Measurements from ENCODE around the gene RNF44.

RNF44 gene

GRCh38 chr5:176534640-176535039, 2.6 kb downstream of the RNF44 start:
- DNase-seq = no peak

DNA sequence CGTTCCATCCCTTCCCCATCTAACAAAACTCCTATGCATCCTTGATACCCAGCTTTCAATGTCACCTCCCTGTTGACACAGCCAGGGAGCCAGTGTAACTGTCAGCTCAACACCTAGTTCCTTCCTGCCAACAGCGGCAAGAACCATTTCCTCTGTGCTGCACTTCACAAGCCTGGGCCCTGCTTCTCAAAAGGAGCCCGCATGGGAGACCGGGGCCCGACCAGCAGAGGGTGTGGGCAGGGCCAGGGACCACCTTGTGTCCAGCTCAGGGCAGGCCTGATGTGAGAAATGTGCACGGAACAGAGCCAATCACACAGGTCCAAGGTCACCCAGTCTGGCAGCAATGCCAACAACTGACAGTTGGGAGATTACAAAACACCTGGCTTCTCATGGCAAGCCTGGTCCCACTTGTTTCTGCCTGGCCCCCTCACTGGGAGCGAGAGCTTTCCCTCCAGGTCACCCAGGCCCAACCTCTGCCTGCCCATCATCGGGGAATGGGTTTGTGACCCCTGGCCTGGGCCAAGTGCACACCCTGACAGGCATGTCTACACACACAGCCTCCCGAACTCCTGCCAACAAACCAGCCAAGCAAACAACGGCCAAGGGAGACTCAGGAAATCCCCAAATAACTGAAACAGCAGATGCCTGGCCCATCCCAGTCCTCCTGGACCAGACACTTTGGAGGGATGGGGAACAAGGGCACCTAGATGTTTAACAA, 3.1 kb downstream of the RNF44 start:
- peak; percentile 71 for DNase-seq

- DNase-seq = peak; percentile 81
These were observed 3.8 kb downstream of the RNF44 start for GRCh38 chr5:176533390-176533789.

DNA sequence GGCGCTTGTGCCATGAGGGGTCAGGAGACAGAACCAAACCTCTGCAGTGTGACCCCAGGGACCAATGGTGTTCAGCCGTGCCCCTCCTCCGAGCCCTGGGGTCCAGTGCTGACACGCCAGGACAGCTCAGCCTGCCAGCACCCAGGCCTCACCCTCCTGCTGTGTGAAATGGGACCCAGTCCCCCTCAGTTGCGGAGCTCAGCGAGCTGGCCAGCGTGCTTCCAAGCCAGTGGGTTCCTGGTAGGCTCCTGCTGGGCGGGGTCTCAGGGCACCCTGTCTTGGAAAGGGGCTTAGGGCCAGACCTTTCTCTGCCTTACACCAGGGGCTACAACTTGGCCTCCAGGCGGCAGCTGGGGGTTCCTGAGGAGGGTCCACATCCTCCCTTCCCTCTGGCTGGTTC, 4.4 kb downstream of the RNF44 start:
- DNase-seq = no peak

DNA sequence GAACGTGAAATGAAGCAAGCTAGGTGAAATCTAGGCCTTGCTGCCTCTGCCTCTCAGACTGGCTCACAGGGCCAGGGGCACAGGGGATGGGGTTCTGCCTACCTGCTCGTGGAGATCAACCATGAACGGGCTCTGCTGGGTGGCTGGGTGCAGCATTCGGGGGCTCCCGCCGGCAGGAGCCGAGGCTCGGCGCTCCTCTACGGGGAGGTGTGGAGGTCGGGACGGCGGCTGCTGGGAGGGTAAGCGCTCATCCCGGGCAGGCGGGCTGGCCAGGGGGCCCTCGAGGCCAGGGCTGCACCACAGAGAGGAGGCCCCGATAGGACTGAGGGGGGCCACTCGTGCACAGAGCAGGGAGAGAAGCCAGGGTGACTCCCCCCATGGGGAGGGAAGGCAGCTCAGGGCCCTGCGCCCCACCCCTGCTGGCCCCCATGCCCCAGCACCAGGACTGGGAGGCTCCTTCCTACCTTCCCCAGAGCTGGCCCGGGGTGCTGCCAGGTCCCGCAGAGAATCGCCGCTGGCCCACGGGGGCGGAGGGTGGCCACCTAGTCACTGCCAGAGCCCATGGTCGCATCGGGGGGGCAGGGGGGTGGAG, 5.2 kb downstream of the RNF44 start:
- DNase-seq = no peak

DNA sequence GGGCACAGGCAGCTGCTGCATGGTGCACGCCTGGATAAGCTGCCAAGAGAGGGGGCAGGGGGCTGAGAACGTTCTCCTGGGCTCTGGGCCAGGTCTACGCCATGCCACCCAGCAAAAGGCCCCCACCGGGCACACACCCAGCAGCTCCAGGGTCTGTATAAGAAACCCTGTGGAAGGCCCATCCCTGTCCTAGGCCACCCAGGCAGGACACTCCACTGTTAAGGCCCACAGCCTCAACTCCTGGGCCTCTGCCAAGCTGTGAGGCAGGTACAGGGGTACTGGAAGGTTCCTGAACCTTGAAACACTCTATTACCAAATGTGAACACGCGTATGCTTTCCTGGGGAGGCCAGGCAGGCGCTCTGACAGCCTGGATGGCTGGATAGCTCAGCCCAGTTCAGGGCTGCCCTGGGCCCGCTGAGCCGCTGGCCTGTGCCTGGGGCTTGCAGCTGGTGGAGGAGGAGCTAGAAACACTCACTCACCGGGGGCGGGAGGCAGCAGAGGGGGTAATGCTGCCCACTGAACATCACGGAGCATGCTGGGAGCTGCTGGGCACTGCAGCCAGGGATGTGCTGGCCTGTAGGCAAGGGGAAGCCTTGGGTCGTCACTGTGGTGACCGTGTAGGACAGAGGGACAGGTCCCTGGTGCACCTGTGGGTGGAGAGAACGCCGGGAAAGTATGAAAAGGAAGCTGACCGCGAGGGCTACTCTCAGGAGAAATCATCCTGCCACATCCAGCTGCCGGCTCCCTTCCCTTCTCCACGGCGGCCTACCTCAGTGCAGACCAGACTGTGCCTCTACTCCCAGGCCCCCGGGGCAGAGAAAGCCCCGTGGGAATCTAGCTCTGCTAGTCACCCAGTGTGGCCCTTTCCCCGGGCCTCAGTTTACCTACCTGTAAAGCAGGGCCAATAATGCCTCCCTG, 6.0 kb downstream of the RNF44 start:
- no peak for DNase-seq

DNA sequence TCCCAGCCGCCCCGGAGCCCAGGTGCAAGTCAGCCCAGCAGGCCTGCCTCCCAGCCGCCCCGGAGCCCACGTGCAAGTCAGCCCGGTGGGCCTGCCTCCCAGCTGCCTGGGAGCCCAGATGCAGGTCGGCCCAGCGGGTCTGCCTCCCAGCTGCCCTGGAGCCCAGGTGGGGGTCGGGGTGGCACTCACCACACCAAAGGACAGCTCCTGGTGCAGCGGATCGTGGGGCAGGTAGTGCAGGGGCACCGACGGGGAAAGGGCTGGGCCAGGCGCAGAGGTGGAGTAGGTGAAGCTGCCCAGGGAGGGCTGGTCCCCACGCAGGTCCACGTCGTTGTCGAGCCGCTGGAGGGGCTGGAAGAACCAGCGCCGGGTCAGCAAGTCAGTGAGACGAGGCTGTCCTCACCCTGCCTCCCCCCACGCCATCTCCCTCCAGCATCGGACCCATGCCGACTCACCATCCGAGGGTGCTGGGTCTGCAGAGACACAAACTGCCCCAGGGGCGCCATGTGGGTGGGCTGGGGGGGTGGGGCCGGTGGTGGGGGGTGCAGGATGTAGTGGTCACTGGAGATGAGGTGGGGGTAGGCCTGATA, 6.7 kb downstream of the RNF44 start:
- no peak for DNase-seq

- DNase-seq = peak; percentile 42
These were observed 7.5 kb downstream of the RNF44 start for GRCh38 chr5:176529741-176530141.

- DNase-seq = no peak
These were observed 8.0 kb downstream of the RNF44 start for GRCh38 chr5:176529116-176529740.

DNA sequence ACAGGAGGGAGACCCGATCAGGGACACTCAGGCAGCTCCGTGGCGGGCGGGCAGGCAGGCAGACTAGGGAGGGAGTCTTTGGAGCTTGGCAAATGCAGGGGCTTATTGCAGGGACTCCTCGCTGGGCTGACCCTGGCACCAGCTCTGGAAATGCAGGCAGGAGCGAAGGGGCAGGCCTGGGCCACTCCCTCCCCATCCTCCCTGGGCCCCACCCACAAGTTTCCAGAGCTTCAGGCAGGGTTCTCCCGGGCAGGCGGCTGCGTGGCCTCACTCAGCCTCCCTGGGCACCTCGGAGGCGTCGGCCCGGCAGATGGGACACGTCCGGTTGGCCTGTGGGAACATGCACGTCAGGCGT, 8.5 kb downstream of the RNF44 start:
- DNase-seq = no peak

GRCh38 chr5:176528301-176528700, 8.9 kb downstream of the RNF44 start:
- DNase-seq = no peak

GRCh38 chr5:176527246-176528222, 9.7 kb downstream of the RNF44 start:
- DNase-seq = no peak

- DNase-seq = no peak
These were observed 10.7 kb downstream of the RNF44 start for GRCh38 chr5:176526462-176526861.

GRCh38 chr5:176525677-176526076, 11.5 kb downstream of the RNF44 start:
- no peak for DNase-seq

GRCh38 chr5:176524987-176525386, 12.2 kb downstream of the RNF44 start:
- no peak for DNase-seq

GRCh38 chr5:176524138-176524537, 13.1 kb downstream of the RNF44 start:
- no peak for DNase-seq

GRCh38 chr5:176521699-176522263, 15.4 kb downstream of the RNF44 start:
- no peak for DNase-seq

- DNase-seq = no peak
These were observed 15.9 kb downstream of the RNF44 start for GRCh38 chr5:176521286-176521685.

DNA sequence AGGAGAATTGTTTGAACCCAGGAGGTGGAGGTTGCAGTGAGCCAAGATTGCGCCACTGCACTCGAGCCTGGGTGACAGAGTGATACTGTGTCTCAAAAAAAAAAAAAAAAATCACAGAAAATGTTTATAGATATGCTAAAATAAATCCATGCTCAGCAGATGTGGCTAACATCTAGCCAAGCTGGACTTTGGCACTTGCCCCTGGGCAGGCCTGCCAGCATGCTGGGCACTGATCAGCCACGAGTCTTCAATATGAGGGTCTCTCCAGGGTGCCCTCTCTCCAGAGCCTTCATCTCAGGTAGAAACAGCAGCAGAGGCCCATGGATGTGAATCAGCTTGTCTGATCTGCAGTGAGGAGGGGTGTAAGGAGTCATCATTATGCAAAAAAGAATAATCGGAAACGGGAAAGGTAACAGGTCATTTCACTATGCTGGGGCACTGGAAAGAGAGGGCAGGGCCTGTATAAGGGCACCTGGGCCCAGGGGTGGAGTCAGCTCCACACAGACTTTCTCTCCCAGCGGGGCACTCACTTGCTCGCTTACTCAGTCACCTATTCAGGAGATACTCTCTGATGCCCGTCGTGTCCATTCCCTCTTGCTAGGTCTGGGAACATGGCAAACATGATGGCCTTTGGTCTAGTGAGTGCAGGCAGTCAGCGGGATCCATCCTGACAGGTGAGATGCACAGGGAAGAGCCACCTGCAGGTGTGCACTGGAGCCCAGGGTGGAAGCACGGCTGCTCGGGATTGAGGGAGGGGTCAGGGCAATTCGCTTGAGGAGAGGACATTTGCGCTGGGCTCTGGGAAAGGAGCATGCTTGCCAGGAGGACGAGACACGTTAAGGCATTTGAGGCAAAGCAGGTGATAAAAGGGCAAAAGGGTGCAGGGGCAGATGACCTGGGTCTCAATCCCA, 17.1 kb downstream of the RNF44 start:
- no peak for DNase-seq

GRCh38 chr5:176517053-176517661, 20.0 kb downstream of the RNF44 start:
- DNase-seq = no peak
